ENCODE results near the gene CYP27A1. TPM values are rescaled to one million over a fixed set of nuclear protein-coding genes. Genes with fewer than 3 reads are reported as not detected.

CYP27A1 gene
- total and polyA plus RNA-seq, 2 of the 8 experiments (the other 6 are each of a cell fraction or from before 2014, with no cell fraction given): 5.4 to 14.7 TPM

GRCh38 chr2:218776488-218776887, 5.5 kb upstream of the CYP27A1 start:
- H3K27ac ChIP-seq (ENCODE audit: low read depth, low read length): no peak overlapping the region
- H3K23me2 ChIP-seq (ENCODE audit: low read depth, low read length): no peaks in the 10 kb centered on the region
- no peak overlapping the region for H3K23ac ChIP-seq (ENCODE audit: insufficient read length)
- 89% methylated on average over 1 of the region's 1 CpG; no CpG with 5 or more reads in 1 of the 2 experiments for WGBS, 2 experiments (ENCODE audit: extremely low coverage in 1 of 2, insufficient coverage in 1 of 2, insufficient read length in 1 of 2, insufficient replicate concordance in 2 of 2, low coverage in 1 of 2, low lambda C conversion rate in 2 of 2, missing lambda C conversion rate in 1 of 2)
- no peak overlapping the region for H3K4me2 ChIP-seq (ENCODE audit: insufficient read depth in 1 of 2, low read depth in 2 of 2, low read length in 2 of 2)
- H3K9me3 ChIP-seq (ENCODE audit: insufficient read depth in 2 of 2, low read depth in 1 of 2, low read length in 1 of 2): no peaks in the 10 kb centered on the region
- no peak overlapping the region for H3K56ac ChIP-seq (replicated peaks; ENCODE audit: insufficient read length, low read depth, low read length)
- FAIRE-seq: no peak
- no peak for TF ChIP-seq POLR2AphosphoS5 (IDR thresholded peaks at IDR 0.05; ENCODE audit: low read depth, low read length)
- TF ChIP-seq ASH2L (IDR thresholded peaks at IDR 0.05; ENCODE audit: low read length): no peak
- no peak for TF ChIP-seq SIN3A (conservative IDR thresholded peaks at IDR 0.05 in 1 of 2, IDR thresholded peaks at IDR 0.05 in 1 of 2; ENCODE audit: low read depth in 1 of 2, low read length in 2 of 2)
- TF ChIP-seq JUND (IDR thresholded peaks at IDR 0.05; ENCODE audit: low read length): no peak
- TF ChIP-seq HDAC6 (IDR thresholded peaks at IDR 0.05; ENCODE audit: low read depth, low read length): no peak
- TF ChIP-seq KDM1A (IDR thresholded peaks at IDR 0.05; ENCODE audit: borderline replicate concordance, low read length): no peak
- no peak for TF ChIP-seq TAF7 (optimal IDR thresholded peaks at IDR 0.05; ENCODE audit: borderline replicate concordance, low read depth, low read length)
- TF ChIP-seq SIX5 (IDR thresholded peaks at IDR 0.05; ENCODE audit: low read depth, low read length): no peak
- TF ChIP-seq CEBPB (IDR thresholded peaks at IDR 0.05; ENCODE audit: low read depth, low read length): no peak
- no peak for TF ChIP-seq EZH2 (IDR thresholded peaks at IDR 0.05; ENCODE audit: low read depth, low read length, severe bottlenecking)
- TF ChIP-seq, protein P1, sequence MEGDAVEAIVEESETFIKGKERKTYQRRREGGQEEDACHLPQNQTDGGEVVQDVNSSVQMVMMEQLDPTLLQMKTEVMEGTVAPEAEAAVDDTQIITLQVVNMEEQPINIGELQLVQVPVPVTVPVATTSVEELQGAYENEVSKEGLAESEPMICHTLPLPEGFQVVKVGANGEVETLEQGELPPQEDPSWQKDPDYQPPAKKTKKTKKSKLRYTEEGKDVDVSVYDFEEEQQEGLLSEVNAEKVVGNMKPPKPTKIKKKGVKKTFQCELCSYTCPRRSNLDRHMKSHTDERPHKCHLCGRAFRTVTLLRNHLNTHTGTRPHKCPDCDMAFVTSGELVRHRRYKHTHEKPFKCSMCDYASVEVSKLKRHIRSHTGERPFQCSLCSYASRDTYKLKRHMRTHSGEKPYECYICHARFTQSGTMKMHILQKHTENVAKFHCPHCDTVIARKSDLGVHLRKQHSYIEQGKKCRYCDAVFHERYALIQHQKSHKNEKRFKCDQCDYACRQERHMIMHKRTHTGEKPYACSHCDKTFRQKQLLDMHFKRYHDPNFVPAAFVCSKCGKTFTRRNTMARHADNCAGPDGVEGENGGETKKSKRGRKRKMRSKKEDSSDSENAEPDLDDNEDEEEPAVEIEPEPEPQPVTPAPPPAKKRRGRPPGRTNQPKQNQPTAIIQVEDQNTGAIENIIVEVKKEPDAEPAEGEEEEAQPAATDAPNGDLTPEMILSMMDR (IDR thresholded peaks at IDR 0.05; ENCODE audit: control extremely low read depth in 1 of 3, insufficient read depth in 1 of 3, low read depth in 1 of 3, low read length in 3 of 3): no peak
- no peak overlapping the region for H2AK5ac ChIP-seq (ENCODE audit: low read depth, low read length)
- no peak overlapping the region for H3K4me3 ChIP-seq (ENCODE audit: extremely low read depth in 1 of 4, insufficient read depth in 2 of 4, low read depth in 3 of 4, low read length in 4 of 4)
- no peak overlapping the region for H2BK12ac ChIP-seq (ENCODE audit: low read depth, low read length)
- POLR2A ChIA-PET (ENCODE audit: partially characterized antibody): interaction anchor here (1.4 kb wide), 1 partner anchor 9 kb away, joined by 3 read pairs; no protein-coding TSS in a partner anchor
- no peak overlapping the region for H3K18ac ChIP-seq (ENCODE audit: extremely low read depth, low read length)
- no peaks in the 10 kb centered on the region for H4K20me1 ChIP-seq (replicated peaks in 1 of 2; ENCODE audit: control insufficient read depth in 1 of 2, insufficient read depth in 2 of 2, low read length in 2 of 2)
- H4K5ac ChIP-seq (ENCODE audit: insufficient read length, low read depth, low read length): no peak overlapping the region
- no peak overlapping the region for H2BK15ac ChIP-seq (ENCODE audit: low read length)
- H3K79me1 ChIP-seq (ENCODE audit: low read depth, low read length): no peaks in the 10 kb centered on the region
- 0 out of 7 replicates have a peak, but pooled peaks cover 0 to 1% (median 0%) of the 10 kb centered on the region in 4 experiments for H3K4me1 ChIP-seq (replicated peaks in 1 of 4; ENCODE audit: control insufficient read depth in 3 of 4, insufficient read depth in 4 of 4, low read length in 3 of 4)
- no peak overlapping the region for H2AFZ ChIP-seq (ENCODE audit: low read length)
- CTCF ChIA-PET (ENCODE audit: partially characterized antibody): interaction anchor here (0.6 to 1.5 kb wide), 4 partner anchors 52 to 100 kb away, joined by 3 to 4 read pairs (median 4); no protein-coding TSS in a partner anchor
- no peak overlapping the region for H3K4ac ChIP-seq (replicated peaks; ENCODE audit: insufficient read length, low read depth, low read length)
- no peak overlapping the region for H2BK120ac ChIP-seq (replicated peaks; ENCODE audit: low read depth, low read length)
- H3K14ac ChIP-seq (ENCODE audit: insufficient read length): no peak overlapping the region
- H3K27me3 ChIP-seq (replicated peaks in 1 of 4; ENCODE audit: control insufficient read depth in 3 of 4, extremely low read depth in 1 of 4, insufficient read depth in 3 of 4, low read length in 3 of 4): peaks cover 0 to 9% (median 5%) of the 10 kb centered on the region in 4 experiments; a peak in 4 of 7 replicates
- no peak overlapping the region for H2BK20ac ChIP-seq (ENCODE audit: low read length)
- H3K9ac ChIP-seq (replicated peaks in 1 of 4; ENCODE audit: extremely low read depth in 1 of 4, low read depth in 3 of 4, low read length in 3 of 4): no peak overlapping the region
- H3K36me3 ChIP-seq (ENCODE audit: control insufficient read depth in 2 of 4, insufficient read depth in 4 of 4, low read length in 3 of 4): no peaks in the 10 kb centered on the region
- no peak overlapping the region for H4K8ac ChIP-seq (ENCODE audit: extremely low read depth, insufficient read depth, low read length)
- no peaks in the 10 kb centered on the region for H3K79me2 ChIP-seq (ENCODE audit: control insufficient read depth in 1 of 2, insufficient read depth in 2 of 2, low read length in 2 of 2)
- H4K91ac ChIP-seq (replicated peaks; ENCODE audit: insufficient read length, low read length): no peak overlapping the region
- no peak overlapping the region for H2BK5ac ChIP-seq (ENCODE audit: low read depth, low read length)
- no peak for DNase-seq (ENCODE audit: low read depth in 1 of 2, low spot score in 2 of 2)
